GM23338 (cell line): ENCODE data around the gene HELZ. TPM values are rescaled to one million over a fixed set of nuclear protein-coding genes. Genes with fewer than 3 reads are reported as not detected.

Experiments used
- ATAC-seq: fragments of 200-7000 bp; cut with Tn5 transposase; 3 replicates; pipeline ENCODE4 v1.9.1; 2020
- DNase-seq: peaks from one replicate; pipeline ENCODE4 v3.0.0-alpha.2; 2015; ENCODE audit warnings: low spot score
- H2AFZ ChIP-seq: fragments of 200-600 bp; sonication (generic); 2 replicates; pipeline ENCODE4 v1.8.0; 2016; ENCODE audit warnings: antibody characterized with exemption, mild to moderate bottlenecking, moderate library complexity
- H3F3A ChIP-seq: fragments of 200-600 bp; sonication (generic); replicated peaks from 2 replicates; pipeline ENCODE4 v1.8.0; 2017; ENCODE audit warnings: antibody characterized with exemption, mixed run types, low read depth
- H3K27ac ChIP-seq: fragments of 200-600 bp; sonication (generic); 2 replicates; pipeline ENCODE4 v1.6.1; 2016; ENCODE audit warnings: low read depth
- H3K27me3 ChIP-seq: fragments of 200-600 bp; sonication (generic); 2 replicates; pipeline ENCODE4 v1.8.0; 2016; ENCODE audit warnings: mild to moderate bottlenecking, mixed run types, moderate library complexity; ENCODE audit not compliant: insufficient read depth
- H3K36me3 ChIP-seq: fragments of 200-600 bp; sonication (generic); 2 replicates; pipeline ENCODE4 v1.8.0; 2016; ENCODE audit warnings: mild to moderate bottlenecking; ENCODE audit not compliant: insufficient read depth
- H3K4me1 ChIP-seq: fragments of 200-600 bp; sonication (generic); 2 replicates; pipeline ENCODE4 v1.8.0; 2016; ENCODE audit warnings: mild to moderate bottlenecking, moderate library complexity; ENCODE audit not compliant: insufficient read depth
- H3K4me2 ChIP-seq: fragments of 200-600 bp; sonication (generic); 2 replicates; pipeline ENCODE4 v1.7.1; 2017; ENCODE audit warnings: mixed run types
- H3K4me3 ChIP-seq: fragments of 200-600 bp; sonication (generic); 2 replicates; pipeline ENCODE4 v1.6.1; 2016; ENCODE audit warnings: mixed run types
- H3K79me2 ChIP-seq: fragments of 200-600 bp; sonication (generic); replicated peaks from 2 replicates; pipeline ENCODE4 v1.8.0; 2017; ENCODE audit warnings: mild to moderate bottlenecking; ENCODE audit not compliant: insufficient read depth
- H3K9me2 ChIP-seq: fragments of 200-600 bp; sonication (generic); 2 replicates; pipeline ENCODE4 v1.8.0; 2017; ENCODE audit not compliant: insufficient read depth
- H4K20me1 ChIP-seq: fragments of 200-600 bp; sonication (generic); replicated peaks from 2 replicates; pipeline ENCODE4 v1.8.0; 2017; ENCODE audit warnings: mild to moderate bottlenecking; ENCODE audit not compliant: insufficient read depth
- H3K27ac Mint-ChIP-seq: 2 replicates; pipeline ENCODE4 v1.8.0; 2020; ENCODE audit warnings: inconsistent platforms, mild to moderate bottlenecking, moderate library complexity, mixed read lengths
- H3K27me3 Mint-ChIP-seq: 3 replicates; pipeline ENCODE4 v1.8.0; 2022; ENCODE audit warnings: low read depth, mild to moderate bottlenecking, moderate library complexity, mixed read lengths, inconsistent platforms; ENCODE audit not compliant: insufficient read depth, poor library complexity
- H3K36me3 Mint-ChIP-seq: 3 replicates; pipeline ENCODE4 v1.8.0; 2021; ENCODE audit warnings: low read depth, mild to moderate bottlenecking, inconsistent platforms, moderate library complexity, mixed read lengths
- H3K4me1 Mint-ChIP-seq: 3 replicates; pipeline ENCODE4 v1.8.0; 2020; ENCODE audit warnings: mild to moderate bottlenecking, inconsistent platforms, mixed read lengths
- H3K4me3 Mint-ChIP-seq: 3 replicates; pipeline ENCODE4 v1.8.0; 2021; ENCODE audit warnings: moderate library complexity, mild to moderate bottlenecking, inconsistent platforms, mixed read lengths
- H3K9me3 Mint-ChIP-seq: 3 replicates; pipeline ENCODE4 v1.8.0; 2020; ENCODE audit warnings: moderate library complexity, mild to moderate bottlenecking, inconsistent platforms, mixed read lengths
- CREB1 ChIP-seq: fragments of 250-450 bp; sonication (Bioruptor Pico); IDR thresholded peaks from 2 replicates; pipeline ENCODE4 v1.5.0; 2020; ENCODE audit warnings: low read depth, mild to moderate bottlenecking, moderate library complexity
- EZH2 ChIP-seq: fragments of 200-600 bp; sonication (generic); IDR thresholded peaks from one replicate; pipeline ENCODE4 v1.8.0; 2017; ENCODE audit warnings: antibody characterized with exemption, mild to moderate bottlenecking, low read depth; ENCODE audit not compliant: unreplicated experiment
- EZH2phosphoT487 ChIP-seq: fragments of 200-600 bp; sonication (generic); IDR thresholded peaks from one replicate; pipeline ENCODE4 v1.8.1; 2018; ENCODE audit warnings: antibody characterized with exemption; ENCODE audit not compliant: unreplicated experiment
- JUNB ChIP-seq: IDR thresholded peaks from one replicate; pipeline ENCODE4 v1.6.1; 2016; ENCODE audit warnings: antibody characterized with exemption; ENCODE audit not compliant: unreplicated experiment
- POLR2AphosphoS5 ChIP-seq: IDR thresholded peaks from 2 replicates; pipeline ENCODE4 v1.6.1; 2016; ENCODE audit warnings: antibody characterized with exemption, low read depth
- STAT1 ChIP-seq: IDR thresholded peaks from one replicate; pipeline ENCODE4 v1.6.1; 2016; ENCODE audit warnings: antibody characterized with exemption; ENCODE audit not compliant: unreplicated experiment
- ZNF114 ChIP-seq: fragments of 250-450 bp; sonication (Bioruptor Pico); IDR thresholded peaks from 2 replicates; pipeline ENCODE4 v1.5.0; 2020; ENCODE audit warnings: mild to moderate bottlenecking, moderate library complexity
- ZNF331 ChIP-seq: fragments of 250-450 bp; sonication (Bioruptor Pico); IDR thresholded peaks from 2 replicates; pipeline ENCODE4 v1.5.0; 2020; ENCODE audit warnings: low read depth, mild to moderate bottlenecking, moderate library complexity
- polyA plus RNA-seq: library from polyadenylated mRNA; unstranded; fragments of >200 nt; fragmentation: Nextera tagmentation; extraction: Ambion mirVana; gene quantifications from 2 replicates; pipeline ENCODE4 v1.2.1, GENCODE V29; 2016
- total RNA-seq: library from RNA; depleted of rRNA; stranded (reverse); fragments of >200 nt; shearing (Covaris generic); gene quantifications from 2 replicates; pipeline ENCODE4 v1.2.3, GENCODE V29; 2014
- TF ChIP-seq, protein P1 (sequence below): IDR thresholded peaks from one replicate; pipeline ENCODE4 v1.6.1; 2018; ENCODE audit warnings: antibody characterized with exemption; ENCODE audit not compliant: unreplicated experiment
- TF ChIP-seq, protein P2 (sequence below): IDR thresholded peaks from 2 replicates; pipeline ENCODE4 v1.6.1; 2016; ENCODE audit warnings: antibody characterized with exemption
- TF ChIP-seq, protein P3 (sequence below), 2 experiments: fragments of 200-600 bp in 1 of 2; sonication (generic) in 1 of 2; conservative IDR thresholded peaks; 2 replicates each; pipeline versions ENCODE4 v1.5.1 to v1.6.1; 2016 to 2017; ENCODE audit warnings: antibody characterized with exemption in 2 of 2, low read depth in 2 of 2, mild to moderate bottlenecking in 2 of 2, moderate library complexity in 1 of 2

Gene HELZ
- total and polyA plus RNA-seq, 2 experiments from 2014 or later, result 38.9 to 62.0 TPM

DNA sequence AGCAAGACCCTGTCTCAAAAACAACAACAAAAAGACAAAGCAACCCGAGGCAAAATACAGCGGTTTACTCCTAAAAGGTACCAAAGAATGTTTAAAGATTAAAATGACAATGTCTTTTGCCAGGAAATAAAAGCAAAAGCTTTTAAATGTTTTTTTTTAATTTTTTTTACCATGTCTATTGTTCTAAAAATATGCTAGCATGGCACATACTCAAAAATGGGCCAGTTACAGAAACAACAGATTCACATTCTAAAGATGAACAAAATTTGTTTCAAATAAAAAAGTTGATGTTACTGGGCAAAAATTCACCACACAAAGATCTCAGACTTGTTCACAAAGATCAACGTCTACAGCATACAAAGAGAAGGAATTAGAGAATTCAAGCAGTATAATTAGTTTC lies 159.6 kb downstream of the HELZ start:
- Histone ChIP-seq H3K9me2 (no peaks in the 10 kb centered on the region), H3K36me3 (no peaks in the 10 kb centered on the region), H4K20me1 (no peaks in the 10 kb centered on the region), H3K79me2 (no peaks in the 10 kb centered on the region; the same call in none of the 2 replicates), H3K4me2 (no peak overlapping the region), H3K4me3 (no peak overlapping the region), H3K27ac (no peak overlapping the region), H3F3A (no peaks in the 10 kb centered on the region), H2AFZ (no peak overlapping the region), H3K27me3 (no peaks in the 10 kb centered on the region), H3K4me1 (no peaks in the 10 kb centered on the region)
- peaks cover 3% of the 10 kb centered on the region for H3K27me3 Mint-ChIP-seq
- H3K9me3 Mint-ChIP-seq, result 0 out of 3 replicates have a peak, but pooled peaks cover 2% of the 10 kb centered on the region
- H3K4me3 Mint-ChIP-seq, result no peak overlapping the region
- ATAC-seq, result no peak
- no peaks in the 10 kb centered on the region for H3K4me1 Mint-ChIP-seq
- TF ChIP-seq, protein P1, sequence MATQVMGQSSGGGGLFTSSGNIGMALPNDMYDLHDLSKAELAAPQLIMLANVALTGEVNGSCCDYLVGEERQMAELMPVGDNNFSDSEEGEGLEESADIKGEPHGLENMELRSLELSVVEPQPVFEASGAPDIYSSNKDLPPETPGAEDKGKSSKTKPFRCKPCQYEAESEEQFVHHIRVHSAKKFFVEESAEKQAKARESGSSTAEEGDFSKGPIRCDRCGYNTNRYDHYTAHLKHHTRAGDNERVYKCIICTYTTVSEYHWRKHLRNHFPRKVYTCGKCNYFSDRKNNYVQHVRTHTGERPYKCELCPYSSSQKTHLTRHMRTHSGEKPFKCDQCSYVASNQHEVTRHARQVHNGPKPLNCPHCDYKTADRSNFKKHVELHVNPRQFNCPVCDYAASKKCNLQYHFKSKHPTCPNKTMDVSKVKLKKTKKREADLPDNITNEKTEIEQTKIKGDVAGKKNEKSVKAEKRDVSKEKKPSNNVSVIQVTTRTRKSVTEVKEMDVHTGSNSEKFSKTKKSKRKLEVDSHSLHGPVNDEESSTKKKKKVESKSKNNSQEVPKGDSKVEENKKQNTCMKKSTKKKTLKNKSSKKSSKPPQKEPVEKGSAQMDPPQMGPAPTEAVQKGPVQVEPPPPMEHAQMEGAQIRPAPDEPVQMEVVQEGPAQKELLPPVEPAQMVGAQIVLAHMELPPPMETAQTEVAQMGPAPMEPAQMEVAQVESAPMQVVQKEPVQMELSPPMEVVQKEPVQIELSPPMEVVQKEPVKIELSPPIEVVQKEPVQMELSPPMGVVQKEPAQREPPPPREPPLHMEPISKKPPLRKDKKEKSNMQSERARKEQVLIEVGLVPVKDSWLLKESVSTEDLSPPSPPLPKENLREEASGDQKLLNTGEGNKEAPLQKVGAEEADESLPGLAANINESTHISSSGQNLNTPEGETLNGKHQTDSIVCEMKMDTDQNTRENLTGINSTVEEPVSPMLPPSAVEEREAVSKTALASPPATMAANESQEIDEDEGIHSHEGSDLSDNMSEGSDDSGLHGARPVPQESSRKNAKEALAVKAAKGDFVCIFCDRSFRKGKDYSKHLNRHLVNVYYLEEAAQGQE, result no peak
- TF ChIP-seq EZH2phosphoT487 (no peak), ZNF331 (CRISPR knock-in tag) (no peak), JUNB (no peak), STAT1 (no peak), EZH2 (no peak), POLR2AphosphoS5 (no peak), ZNF114 (CRISPR knock-in tag) (no peak), CREB1 (no peak)
- TF ChIP-seq, protein P2, sequence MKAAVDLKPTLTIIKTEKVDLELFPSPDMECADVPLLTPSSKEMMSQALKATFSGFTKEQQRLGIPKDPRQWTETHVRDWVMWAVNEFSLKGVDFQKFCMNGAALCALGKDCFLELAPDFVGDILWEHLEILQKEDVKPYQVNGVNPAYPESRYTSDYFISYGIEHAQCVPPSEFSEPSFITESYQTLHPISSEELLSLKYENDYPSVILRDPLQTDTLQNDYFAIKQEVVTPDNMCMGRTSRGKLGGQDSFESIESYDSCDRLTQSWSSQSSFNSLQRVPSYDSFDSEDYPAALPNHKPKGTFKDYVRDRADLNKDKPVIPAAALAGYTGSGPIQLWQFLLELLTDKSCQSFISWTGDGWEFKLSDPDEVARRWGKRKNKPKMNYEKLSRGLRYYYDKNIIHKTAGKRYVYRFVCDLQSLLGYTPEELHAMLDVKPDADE, result no peak
- H3K27ac Mint-ChIP-seq, result no peak overlapping the region
- no peak for DNase-seq
- peaks cover 12% of the 10 kb centered on the region for H3K36me3 Mint-ChIP-seq

DNA sequence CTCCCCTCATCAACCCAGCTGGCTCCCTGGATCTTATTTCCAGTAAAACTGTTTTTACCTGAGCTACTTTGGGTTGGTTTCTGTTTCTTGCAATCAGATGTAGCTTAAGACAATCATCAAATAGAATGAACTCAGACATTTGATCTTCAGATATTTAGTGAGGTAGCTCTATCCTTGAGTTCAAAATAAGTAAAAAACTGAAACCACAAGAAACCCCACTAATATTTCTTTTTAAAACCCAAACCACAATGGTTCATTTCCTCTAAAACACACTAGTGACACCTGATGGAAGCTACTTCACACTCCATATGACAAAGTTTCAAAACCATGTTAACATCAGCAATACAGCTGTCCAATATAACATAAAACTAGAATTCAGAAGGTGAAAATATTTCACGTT lies 162.9 kb downstream of the HELZ start:
- TF ChIP-seq, protein P1, result no peak
- TF ChIP-seq, protein P3, sequence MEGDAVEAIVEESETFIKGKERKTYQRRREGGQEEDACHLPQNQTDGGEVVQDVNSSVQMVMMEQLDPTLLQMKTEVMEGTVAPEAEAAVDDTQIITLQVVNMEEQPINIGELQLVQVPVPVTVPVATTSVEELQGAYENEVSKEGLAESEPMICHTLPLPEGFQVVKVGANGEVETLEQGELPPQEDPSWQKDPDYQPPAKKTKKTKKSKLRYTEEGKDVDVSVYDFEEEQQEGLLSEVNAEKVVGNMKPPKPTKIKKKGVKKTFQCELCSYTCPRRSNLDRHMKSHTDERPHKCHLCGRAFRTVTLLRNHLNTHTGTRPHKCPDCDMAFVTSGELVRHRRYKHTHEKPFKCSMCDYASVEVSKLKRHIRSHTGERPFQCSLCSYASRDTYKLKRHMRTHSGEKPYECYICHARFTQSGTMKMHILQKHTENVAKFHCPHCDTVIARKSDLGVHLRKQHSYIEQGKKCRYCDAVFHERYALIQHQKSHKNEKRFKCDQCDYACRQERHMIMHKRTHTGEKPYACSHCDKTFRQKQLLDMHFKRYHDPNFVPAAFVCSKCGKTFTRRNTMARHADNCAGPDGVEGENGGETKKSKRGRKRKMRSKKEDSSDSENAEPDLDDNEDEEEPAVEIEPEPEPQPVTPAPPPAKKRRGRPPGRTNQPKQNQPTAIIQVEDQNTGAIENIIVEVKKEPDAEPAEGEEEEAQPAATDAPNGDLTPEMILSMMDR (conservative IDR thresholded peaks at IDR 0.05; ENCODE audit: low read depth in 2 of 2), result no peak; a peak in 1 of 4 replicates
- TF ChIP-seq ZNF331 (CRISPR knock-in tag) (no peak), STAT1 (no peak), EZH2 (no peak), ZNF114 (CRISPR knock-in tag) (no peak), JUNB (no peak)
- Mint-ChIP-seq H3K4me1 (no peaks in the 10 kb centered on the region), H3K27me3 (peaks cover 3% of the 10 kb centered on the region), H3K36me3 (peaks cover 5% of the 10 kb centered on the region), H3K27ac (no peak overlapping the region), H3K4me3 (no peak overlapping the region), H3K9me3 (no peaks in the 10 kb centered on the region)
- DNase-seq, result no peak
- Histone ChIP-seq H3K4me3 (no peak overlapping the region), H4K20me1 (no peaks in the 10 kb centered on the region), H3K27ac (no peak overlapping the region), H3K4me1 (no peaks in the 10 kb centered on the region), H3F3A (no peaks in the 10 kb centered on the region), H3K9me2 (no peaks in the 10 kb centered on the region), H3K36me3 (no peaks in the 10 kb centered on the region), H3K4me2 (no peak overlapping the region), H3K27me3 (no peaks in the 10 kb centered on the region), H2AFZ (no peak overlapping the region), H3K79me2 (no peaks in the 10 kb centered on the region)
- no peak for ATAC-seq
